Type B pancreatic cell (in vitro differentiated cells): Measurements from ENCODE around the gene HEATR5B. TPM values are rescaled to one million over a fixed set of nuclear protein-coding genes. Genes with fewer than 3 reads are reported as not detected.

Source experiments
- total RNA-seq: library from RNA; stranded (reverse); gene quantifications from 2 replicates; pipeline ENCODE4 v1.2.1, GENCODE V29; 2021; ENCODE audit warnings: low replicate concordance

The HEATR5B gene
- total RNA-seq, 1 donor from 2014 or later: 18.9 TPM

Other genes with a start within 250 kb of the HEATR5B start
- gene STRN, start 117.8 kb downstream of the HEATR5B start, total RNA-seq: 26.1 and 34.3 TPM in 2 replicates
- 4.8 and 7.8 TPM in 2 replicates for gene GPATCH11, start 146 bp upstream of the HEATR5B start, total RNA-seq
- 34.9 and 37.9 TPM in 2 replicates for gene EIF2AK2, start 72.6 kb upstream of the HEATR5B start, total RNA-seq
- not detected in 2 replicates for gene SULT6B1, start 104.3 kb upstream of the HEATR5B start, total RNA-seq
- 7.4 TPM in 1 of 2 replicates, not detected in the other for gene CEBPZOS, start 112.1 kb upstream of the HEATR5B start, total RNA-seq
- 42.5 and 52.6 TPM in 2 replicates for gene CEBPZ, start 147.2 kb upstream of the HEATR5B start, total RNA-seq
- gene NDUFAF7, start 147.3 kb upstream of the HEATR5B start, total RNA-seq: 19.7 and 25.5 TPM in 2 replicates
- 14.8 and 39.5 TPM in 2 replicates for gene PRKD3, start 240.5 kb upstream of the HEATR5B start, total RNA-seq